Progenitor cell of endocrine pancreas (in vitro differentiated cells): ENCODE data around the gene DGKI. TPM values are rescaled to one million over a fixed set of nuclear protein-coding genes. Genes with fewer than 3 reads are reported as not detected.

Experiments
- DNase-seq: peaks from one replicate; pipeline ENCODE4 v3.0.0; 2021; ENCODE audit warnings: low spot score; ENCODE audit not compliant: unreplicated experiment
- H3K27ac Mint-ChIP-seq: 2 replicates; pipeline ENCODE4 v1.8.0; 2021; ENCODE audit warnings: mild to moderate bottlenecking, moderate library complexity, mixed read lengths
- H3K27me3 Mint-ChIP-seq: 2 replicates; pipeline ENCODE4 v1.8.0; 2021; ENCODE audit warnings: mixed read lengths
- H3K36me3 Mint-ChIP-seq: 2 replicates; pipeline ENCODE4 v1.8.0; 2022; ENCODE audit warnings: mixed read lengths; ENCODE audit not compliant: insufficient read depth
- H3K4me1 Mint-ChIP-seq: 2 replicates; pipeline ENCODE4 v1.8.0; 2021; ENCODE audit warnings: low read depth, mixed read lengths
- H3K4me3 Mint-ChIP-seq: 2 replicates; pipeline ENCODE4 v1.8.0; 2021; ENCODE audit warnings: low read depth, mild to moderate bottlenecking, moderate library complexity, mixed read lengths
- H3K9me3 Mint-ChIP-seq: 2 replicates; pipeline ENCODE4 v1.8.0; 2021; ENCODE audit warnings: low read depth, mixed read lengths
- CTCF ChIP-seq: fragments of 200-600 bp; sonication (generic); IDR thresholded peaks from one replicate; pipeline ENCODE4 v1.5.0; 2021; ENCODE audit warnings: antibody characterized with exemption, mild to moderate bottlenecking; ENCODE audit not compliant: unreplicated experiment
- total RNA-seq: library from RNA; stranded (reverse); gene quantifications from 2 replicates; pipeline ENCODE4 v1.2.1, GENCODE V29; 2021

Gene DGKI
- total RNA-seq, 1 donor from 2014 or later, result 0.41 TPM

GRCh38 chr7:137829337-137829992 is 17.3 kb downstream of the DGKI start:
- no peak for TF ChIP-seq CTCF
- Mint-ChIP-seq H3K9me3 (peaks cover 16% of the 10 kb centered on the region), H3K4me3 (no peak overlapping the region), H3K36me3 (peaks cover 6% of the 10 kb centered on the region), H3K4me1 (no peaks in the 10 kb centered on the region), H3K27ac (no peak overlapping the region), H3K27me3 (peaks cover 10% of the 10 kb centered on the region)
- DNase-seq, result no peak

DNA sequence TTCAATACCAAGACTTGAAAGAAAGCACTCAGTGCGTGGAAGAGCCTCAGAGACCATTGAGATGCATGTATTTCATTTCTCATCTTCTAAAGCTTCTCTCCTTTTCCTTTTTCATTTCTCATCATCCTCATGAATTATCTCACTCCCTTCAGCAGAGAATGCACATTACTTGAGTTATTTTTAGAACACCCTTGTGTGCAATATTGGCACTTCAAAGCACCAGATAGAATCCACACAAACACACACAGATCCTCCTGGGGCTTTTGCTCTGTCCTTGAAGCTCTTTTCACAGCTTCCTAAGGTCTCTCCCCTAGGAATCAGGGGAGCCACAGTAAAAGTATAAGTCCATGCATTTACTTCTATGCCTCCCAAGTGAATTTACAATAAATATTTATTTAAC is 18.3 kb downstream of the DGKI start:
- Mint-ChIP-seq H3K4me3 (no peak overlapping the region), H3K9me3 (peaks cover 14% of the 10 kb centered on the region), H3K27ac (no peak overlapping the region), H3K27me3 (peaks cover 12% of the 10 kb centered on the region), H3K4me1 (no peaks in the 10 kb centered on the region), H3K36me3 (peaks cover 6% of the 10 kb centered on the region)
- TF ChIP-seq CTCF, result no peak
- DNase-seq, result no peak

DNA sequence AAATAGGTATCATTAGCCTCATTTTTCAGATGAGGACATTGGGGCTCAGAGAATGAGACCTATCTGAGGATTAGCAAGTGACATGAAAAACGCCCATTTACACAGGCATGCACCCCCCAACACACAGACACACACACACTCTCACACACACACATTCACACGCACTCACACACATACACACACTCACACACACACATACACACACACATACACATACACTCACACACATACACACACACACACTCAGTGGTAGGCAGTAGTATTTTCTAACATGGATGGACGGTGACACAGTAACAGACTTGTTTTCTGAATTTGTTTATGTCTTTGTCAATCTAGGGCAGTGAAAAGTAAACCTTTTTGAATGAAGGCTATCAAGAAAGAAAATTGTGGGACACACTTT is 21.3 kb downstream of the DGKI start:
- Mint-ChIP-seq H3K9me3 (no peaks in the 10 kb centered on the region), H3K27me3 (peaks cover 24% of the 10 kb centered on the region), H3K27ac (no peak overlapping the region), H3K36me3 (no peaks in the 10 kb centered on the region), H3K4me1 (no peaks in the 10 kb centered on the region), H3K4me3 (no peak overlapping the region)
- no peak for DNase-seq
- TF ChIP-seq CTCF, result no peak

DNA sequence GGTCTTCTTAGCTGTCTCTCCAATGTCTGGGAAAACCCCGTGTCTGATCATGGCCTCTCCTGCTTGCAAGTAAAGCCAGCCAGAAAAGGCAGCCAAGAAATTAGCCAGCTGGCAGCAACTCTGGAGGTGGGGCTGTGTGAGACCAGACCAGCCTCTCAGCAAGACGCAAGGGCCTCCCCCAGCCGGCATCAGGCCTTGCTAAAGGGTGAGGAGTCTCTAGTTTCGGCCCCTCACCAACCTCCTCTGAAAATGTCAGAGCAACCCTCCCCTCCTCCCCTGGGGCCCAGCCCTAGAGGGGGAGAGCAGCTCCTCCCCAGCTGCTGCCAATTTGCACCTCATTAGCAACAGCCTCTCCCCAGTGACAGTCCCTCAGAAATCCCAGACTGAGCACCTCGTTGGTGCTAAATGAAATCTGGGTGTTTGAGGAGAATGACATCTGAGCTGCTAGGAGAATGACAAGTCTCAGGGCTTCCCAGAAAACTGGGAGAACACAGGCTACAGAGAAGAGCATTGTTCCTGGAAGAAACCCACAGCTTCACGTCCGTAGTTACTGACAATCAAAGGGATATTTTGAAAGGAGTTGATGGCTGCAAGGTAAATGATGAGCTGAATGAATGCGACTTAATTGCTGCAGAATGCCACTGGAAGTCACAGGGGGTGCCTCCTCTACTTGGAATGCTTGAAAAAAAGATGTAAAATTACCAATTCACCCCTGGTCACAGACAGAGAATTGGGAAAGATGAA is 25.9 kb downstream of the DGKI start:
- DNase-seq, result no peak
- Mint-ChIP-seq H3K27me3 (peaks cover 22% of the 10 kb centered on the region), H3K27ac (no peak overlapping the region), H3K36me3 (no peaks in the 10 kb centered on the region), H3K9me3 (no peaks in the 10 kb centered on the region), H3K4me3 (no peak overlapping the region), H3K4me1 (no peaks in the 10 kb centered on the region)
- TF ChIP-seq CTCF, result no peak

DNA sequence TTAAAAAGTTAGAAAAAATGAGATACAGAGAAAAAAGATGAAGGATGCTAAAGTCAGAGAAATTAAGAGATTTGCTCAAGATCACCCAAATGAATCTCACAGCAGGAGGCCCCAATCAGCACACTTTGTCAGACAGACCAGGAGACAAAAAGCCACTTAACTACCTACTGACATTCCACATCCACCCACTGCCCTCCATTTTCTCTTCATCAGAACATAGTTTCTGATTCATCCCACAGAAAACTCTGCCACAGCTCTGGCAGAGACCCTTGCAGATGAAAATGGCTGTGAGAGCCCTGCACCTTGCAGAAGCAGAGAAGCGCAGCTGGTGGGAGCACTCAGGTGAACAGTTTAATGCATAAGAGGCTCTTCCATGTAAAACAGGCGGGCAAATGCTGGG is 26.6 kb downstream of the DGKI start:
- Mint-ChIP-seq H3K27ac (no peak overlapping the region), H3K4me3 (no peak overlapping the region), H3K9me3 (no peaks in the 10 kb centered on the region), H3K4me1 (no peaks in the 10 kb centered on the region), H3K27me3 (peaks cover 22% of the 10 kb centered on the region), H3K36me3 (no peaks in the 10 kb centered on the region)
- DNase-seq, result no peak
- TF ChIP-seq CTCF, result no peak
